Right atrium auricular region (tissue), 2 donors: ENCODE measurements around the gene MARCHF3. TPM values are rescaled to one million over a fixed set of nuclear protein-coding genes. Genes with fewer than 3 reads are reported as not detected.

Experiments
- DNase-seq: peaks from one replicate; pipeline ENCODE4 v3.0.0-alpha.2; 2019; ENCODE audit warnings: low spot score
- H3K27ac ChIP-seq, 2 donors: fragments of 200-600 bp; sonication (generic); 1 replicate in 1 of 2; 2 replicates in 1 of 2; pipeline ENCODE4 v1.5.1; 2016 to 2019
- H3K27me3 ChIP-seq, 2 donors: fragments of 200-600 bp; sonication (generic); one replicate each; pipeline versions ENCODE4 v1.5.1 to v1.6.0; 2017 to 2019
- H3K36me3 ChIP-seq: fragments of 200-600 bp; sonication (generic); one replicate; pipeline ENCODE4 v1.5.1; 2016
- H3K4me1 ChIP-seq, 2 donors: fragments of 200-600 bp; sonication (generic); one replicate each; pipeline versions ENCODE4 v1.5.1 to v1.6.0; 2017 to 2019
- H3K4me3 ChIP-seq, 2 donors: fragments of 200-600 bp; sonication (generic); 1 replicate in 1 of 2; 2 replicates in 1 of 2; pipeline ENCODE4 v1.5.1; 2017 to 2019; ENCODE audit warnings: mild to moderate bottlenecking in 1 of 2, moderate library complexity in 1 of 2
- H3K9me3 ChIP-seq, 2 donors: fragments of 200-600 bp; sonication (generic); one replicate each; pipeline ENCODE4 v1.5.1; 2019
- CTCF ChIP-seq, 2 donors: fragments of 200-600 bp; sonication (generic); IDR thresholded peaks; one replicate each; pipeline ENCODE4 v1.5.1; 2019; ENCODE audit warnings: antibody characterized with exemption in 2 of 2
- total RNA-seq, 2 donors: library from RNA; depleted of rRNA; stranded (reverse); fragments of >200 nt; gene quantifications; one replicate each; pipeline ENCODE4 v1.1.0, GENCODE V29; 2016

MARCHF3 gene
- total RNA-seq, 2 donors from 2014 or later = 14.5 to 19.7 TPM

DNA sequence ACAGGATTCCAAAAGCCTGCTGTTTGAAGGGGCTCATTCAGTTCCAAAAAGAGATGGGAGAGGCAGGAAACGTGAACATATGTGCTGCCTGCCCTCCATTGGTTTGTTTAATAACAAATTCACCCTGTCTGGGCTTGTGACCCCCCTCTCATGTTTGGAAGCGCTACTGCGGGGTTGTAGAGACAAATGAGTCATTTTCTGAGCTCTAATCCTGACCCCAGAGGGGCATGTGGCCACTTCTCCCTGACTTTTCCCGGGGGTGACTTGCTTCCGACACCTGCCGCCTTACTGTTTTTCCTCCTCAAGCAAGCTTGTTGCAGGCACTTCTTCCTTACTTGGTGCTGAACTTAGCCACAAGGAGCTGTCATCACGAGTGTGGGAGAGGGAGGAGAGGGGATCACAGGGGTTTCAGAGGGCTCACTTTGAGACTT is 177.5 kb downstream of the MARCHF3 start:
- TF ChIP-seq CTCF (IDR thresholded peaks at IDR 0.05) = no peak
- H3K36me3 ChIP-seq = no peaks in the 10 kb centered on the region
- H3K4me3 ChIP-seq = no peak overlapping the region
- no peak for DNase-seq
- no peaks in the 10 kb centered on the region for H3K27me3 ChIP-seq
- H3K4me1 ChIP-seq = peaks cover 0 to 49% of the 10 kb centered on the region in 2 donors
- H3K9me3 ChIP-seq = no peaks in the 10 kb centered on the region
- H3K27ac ChIP-seq = peak overlapping the region in 1 of 2 donors; percentile 68

- Histone ChIP-seq H3K36me3 (no peaks in the 10 kb centered on the region), H3K4me1 (peaks cover 0 to 48% of the 10 kb centered on the region in 2 donors), H3K9me3 (no peaks in the 10 kb centered on the region), H3K27me3 (no peaks in the 10 kb centered on the region), H3K4me3 (no peak overlapping the region), H3K27ac (peak overlapping the region; percentile 23 to 68)
- no peak for DNase-seq
- TF ChIP-seq CTCF (IDR thresholded peaks at IDR 0.05) = no peak
These were observed 178.2 kb downstream of the MARCHF3 start for GRCh38 chr5:126852091-126852571.

GRCh38 chr5:126851501-126852011 is 178.8 kb downstream of the MARCHF3 start:
- Histone ChIP-seq H3K36me3 (no peaks in the 10 kb centered on the region), H3K4me1 (peaks cover 0 to 47% of the 10 kb centered on the region in 2 donors), H3K27me3 (no peaks in the 10 kb centered on the region), H3K27ac (peak overlapping the region; percentile 23 to 68), H3K9me3 (no peaks in the 10 kb centered on the region), H3K4me3 (no peak overlapping the region)
- TF ChIP-seq CTCF (IDR thresholded peaks at IDR 0.05) = no peak
- DNase-seq = no peak

GRCh38 chr5:126849101-126849678 is 181.2 kb downstream of the MARCHF3 start:
- Histone ChIP-seq H3K9me3 (no peaks in the 10 kb centered on the region), H3K4me3 (no peak overlapping the region), H3K27ac (peak overlapping the region in 1 of 2 donors; percentile 73), H3K4me1 (peaks cover 0 to 47% of the 10 kb centered on the region in 2 donors), H3K36me3 (no peaks in the 10 kb centered on the region), H3K27me3 (no peaks in the 10 kb centered on the region)
- no peak for TF ChIP-seq CTCF (IDR thresholded peaks at IDR 0.05)
- no peak for DNase-seq

DNA sequence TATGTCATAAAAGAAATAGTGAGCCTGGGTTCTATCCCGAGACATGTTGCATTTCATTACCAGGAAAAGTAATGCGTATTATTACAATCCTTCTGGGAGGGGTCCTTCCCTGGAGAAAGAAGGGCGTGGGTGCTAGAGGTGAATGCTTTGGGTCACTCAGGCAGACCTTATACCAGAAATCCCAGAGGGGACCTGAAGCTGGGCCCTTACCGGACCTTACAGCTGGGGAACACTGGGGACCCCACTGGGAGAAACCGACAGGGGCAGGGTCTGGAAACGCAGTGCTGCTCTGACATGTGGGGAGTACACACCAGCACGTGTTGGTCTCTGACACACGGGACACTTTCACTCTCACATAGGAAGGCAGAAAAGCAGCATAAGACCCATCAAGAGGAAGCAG is 182.1 kb downstream of the MARCHF3 start:
- H3K27ac ChIP-seq = peak overlapping the region; percentile 68 to 73
- H3K4me1 ChIP-seq = peaks cover 0 to 47% of the 10 kb centered on the region in 2 donors
- DNase-seq = no peak
- H3K4me3 ChIP-seq = no peak overlapping the region
- TF ChIP-seq CTCF (IDR thresholded peaks at IDR 0.05) = no peak
- H3K36me3 ChIP-seq = no peaks in the 10 kb centered on the region
- H3K9me3 ChIP-seq = no peaks in the 10 kb centered on the region
- H3K27me3 ChIP-seq = no peaks in the 10 kb centered on the region
